Islet of Langerhans (tissue), 1 donor: Measurements from ENCODE around the gene SUV39H1.
"Not testable (repeated sequence)": the region's sequence is repeated elsewhere in the genome, so short reads cannot be mapped to it uniquely, and the experiment has no call there.

Experiments
- FAIRE-seq: peaks from one replicate; lab custom pipeline; 2011; peaks lifted over from hg19 to GRCh38; lab: Jason Lieb, UNC

SUV39H1 gene

GRCh38 chrX:48688531-48689150 is 7.9 kb upstream of the SUV39H1 start:
- no peak for FAIRE-seq

- no peak for FAIRE-seq
These were observed 7.2 kb upstream of the SUV39H1 start for GRCh38 chrX:48689208-48689920.

GRCh38 chrX:48691746-48692145 is 4.8 kb upstream of the SUV39H1 start:
- not testable (repeated sequence) for FAIRE-seq

DNA sequence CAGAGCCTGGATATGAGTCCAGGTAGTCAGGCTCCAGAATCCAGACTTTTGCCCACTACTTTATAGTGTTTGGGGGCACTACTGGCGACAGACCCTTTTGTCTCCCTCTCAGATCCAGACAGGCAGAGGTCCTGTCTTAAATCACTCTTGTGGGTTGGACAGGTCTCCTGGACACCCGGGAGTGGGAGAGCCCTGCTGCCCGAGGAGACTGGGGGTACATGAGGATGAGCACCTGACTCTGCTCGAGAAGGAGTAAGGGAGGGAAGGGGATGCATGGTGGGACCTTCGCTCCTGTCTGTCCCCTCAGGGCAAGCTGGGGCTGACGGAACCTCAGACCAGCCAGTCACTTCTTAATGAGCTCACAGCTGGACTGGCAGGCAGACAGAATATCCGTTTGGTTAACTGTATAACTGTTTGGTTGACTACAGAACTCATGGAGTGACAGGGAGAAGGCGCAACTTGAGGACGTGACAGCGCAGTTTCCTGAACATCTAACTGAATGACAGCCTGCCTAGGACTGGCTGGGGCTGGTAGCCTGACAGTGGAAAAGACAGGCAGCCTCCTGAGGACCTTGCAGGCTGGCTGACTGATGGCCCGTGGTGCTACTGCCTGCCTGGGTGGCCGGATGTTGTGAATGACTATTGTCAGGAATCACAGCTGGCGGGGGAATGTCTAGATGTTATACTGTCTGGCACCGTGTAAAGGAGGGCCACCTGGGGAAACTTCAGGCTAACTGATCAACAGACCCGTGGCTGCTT is 1.6 kb upstream of the SUV39H1 start:
- no peak for FAIRE-seq

GRCh38 chrX:48695534-48695896 is 1.0 kb upstream of the SUV39H1 start:
- FAIRE-seq, result peak; percentile 58

DNA sequence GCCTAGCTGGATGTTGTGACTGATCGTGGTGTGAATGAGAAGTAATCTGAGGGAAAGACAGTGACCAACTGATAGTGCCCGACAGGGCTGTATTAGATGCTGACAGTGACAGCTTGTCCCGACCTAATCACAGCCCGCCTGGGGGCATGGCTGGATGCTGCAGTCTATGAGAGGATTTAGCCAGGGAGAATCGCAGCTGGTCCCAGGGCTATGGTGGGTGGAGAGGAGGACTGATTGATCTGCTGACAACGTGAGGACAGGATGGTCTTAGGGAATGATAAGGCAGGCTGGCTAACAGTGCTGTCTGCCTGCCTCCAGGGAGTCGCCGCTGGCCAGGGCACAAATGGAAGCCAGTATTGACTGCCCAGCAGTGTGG is 621 bp upstream of the SUV39H1 start:
- FAIRE-seq, result no peak

DNA sequence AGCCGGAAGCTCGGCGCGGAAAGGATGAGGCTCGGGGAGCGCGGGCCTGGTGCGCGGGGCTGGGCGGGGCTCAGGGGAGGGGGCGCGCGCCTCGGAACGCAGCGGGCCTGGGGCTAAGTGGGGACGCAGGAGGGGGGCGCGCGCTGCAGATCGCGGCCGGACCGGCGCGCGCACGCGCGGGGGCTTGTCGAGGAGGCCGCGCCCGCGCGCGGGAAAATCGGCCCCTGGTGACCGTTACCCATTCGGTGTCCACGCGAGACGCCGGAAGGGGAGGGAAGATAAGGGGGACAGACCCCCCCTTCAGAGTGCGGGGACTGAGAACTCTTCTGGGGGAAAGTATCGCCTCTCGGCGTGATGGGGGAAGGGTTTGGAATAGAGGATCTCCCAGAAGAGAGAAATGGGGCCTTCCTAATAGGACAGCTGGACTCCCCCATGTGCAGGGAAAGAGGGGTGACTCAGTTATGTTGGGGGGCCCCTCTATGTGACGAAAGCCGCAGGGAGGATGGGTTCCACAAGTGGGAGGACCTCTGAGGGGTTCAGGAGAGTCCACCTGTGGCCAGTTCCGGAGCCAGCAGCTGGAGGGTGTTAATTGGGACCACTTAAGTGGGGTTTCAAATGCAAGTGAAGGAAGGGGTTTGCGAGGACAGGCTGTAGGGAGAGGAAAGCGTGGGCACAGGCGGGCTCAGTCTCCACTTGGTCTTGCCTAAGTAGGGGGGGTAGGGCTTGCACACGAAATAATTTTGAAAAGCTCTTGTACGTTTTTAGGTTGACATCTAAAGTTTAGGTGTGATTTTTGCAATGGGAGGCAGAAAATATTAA is 584 bp downstream of the SUV39H1 start:
- FAIRE-seq, result no peak

GRCh38 chrX:48698306-48698705 is 1.8 kb downstream of the SUV39H1 start:
- no peak for FAIRE-seq

- FAIRE-seq, result no peak
These were observed 3.7 kb downstream of the SUV39H1 start for GRCh38 chrX:48700246-48700645.

GRCh38 chrX:48700951-48701653 is 4.6 kb downstream of the SUV39H1 start:
- no peak for FAIRE-seq

GRCh38 chrX:48702032-48702431 is 5.5 kb downstream of the SUV39H1 start:
- no peak for FAIRE-seq

DNA sequence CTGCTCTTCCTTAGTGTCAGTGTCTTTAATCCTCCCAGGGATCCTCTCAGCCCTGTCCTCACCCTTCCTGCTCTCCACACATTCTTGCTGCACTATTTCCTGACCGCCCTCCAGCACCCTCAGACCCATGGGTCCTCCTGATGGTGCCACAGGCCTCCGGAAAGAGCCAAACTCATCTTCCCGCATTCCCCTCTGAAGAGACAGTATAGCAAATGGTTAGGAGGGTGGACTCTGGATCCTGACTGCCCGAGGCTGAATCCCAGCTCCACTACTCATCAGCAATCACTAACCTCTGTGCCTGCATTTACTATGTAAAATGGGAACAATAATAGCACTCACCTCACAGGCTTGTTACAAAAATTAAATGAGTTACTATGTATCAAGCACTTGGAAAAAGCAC is 6.2 kb downstream of the SUV39H1 start:
- FAIRE-seq, result no peak

GRCh38 chrX:48703228-48703627 is 6.7 kb downstream of the SUV39H1 start:
- no peak for FAIRE-seq

- FAIRE-seq, result no peak
These were observed 7.3 kb downstream of the SUV39H1 start for GRCh38 chrX:48703642-48704481.

DNA sequence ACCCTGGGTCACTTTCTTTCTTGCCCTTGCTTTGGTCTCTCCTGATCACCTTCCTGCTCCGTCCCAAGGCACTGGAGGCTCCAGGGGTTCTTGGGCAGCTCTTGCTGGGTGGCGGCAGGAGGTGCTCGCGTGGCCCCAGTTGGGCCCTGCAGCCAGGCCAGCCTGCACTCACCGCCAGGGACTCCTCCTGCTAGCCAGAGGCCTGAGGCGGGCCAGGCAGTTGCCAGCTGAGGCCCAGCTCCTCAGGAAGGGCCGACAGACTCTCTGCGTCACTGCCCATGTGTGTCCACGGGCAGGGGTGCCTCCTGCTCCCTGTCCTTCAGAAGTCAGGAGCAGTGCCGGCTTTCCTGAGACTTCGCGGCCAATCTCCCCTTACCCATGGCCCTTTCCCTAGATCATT is 9.3 kb downstream of the SUV39H1 start:
- no peak for FAIRE-seq

- no peak for FAIRE-seq
These were observed 13.1 kb downstream of the SUV39H1 start for GRCh38 chrX:48709522-48710112.

DNA sequence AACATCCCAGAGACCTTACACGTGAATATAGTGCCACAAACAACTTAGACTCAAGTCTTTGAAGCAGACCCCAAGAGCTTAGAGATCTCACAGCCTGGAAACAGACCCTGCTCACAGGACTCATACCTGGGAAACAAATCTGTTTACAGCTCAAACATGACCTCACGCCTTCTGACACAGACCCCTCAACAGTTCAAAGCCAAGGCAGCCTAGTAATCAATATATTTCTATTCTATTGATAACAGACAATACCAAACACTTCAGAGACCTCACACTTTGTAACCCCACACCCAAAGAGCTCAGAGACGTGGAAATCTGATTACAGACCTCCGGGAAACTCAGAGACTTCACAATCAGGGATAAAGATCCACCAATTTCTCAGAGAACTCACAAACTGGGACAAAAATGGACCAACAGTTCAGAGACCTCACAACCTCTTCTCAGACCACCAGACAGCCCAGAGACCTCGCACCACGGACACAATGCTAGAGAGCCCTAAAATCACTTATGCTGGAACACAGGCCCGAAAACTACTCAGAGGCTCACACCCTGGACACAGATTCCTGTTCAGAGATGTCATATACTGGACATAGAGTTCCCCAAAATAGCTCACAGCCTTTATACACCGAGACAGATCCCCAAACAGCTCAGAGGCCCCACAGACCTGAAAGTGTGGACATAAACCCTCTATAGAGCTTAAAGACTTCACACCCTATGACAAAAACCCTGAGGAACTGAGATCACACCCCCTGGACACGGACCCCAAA is 14.8 kb downstream of the SUV39H1 start:
- no peak for FAIRE-seq

DNA sequence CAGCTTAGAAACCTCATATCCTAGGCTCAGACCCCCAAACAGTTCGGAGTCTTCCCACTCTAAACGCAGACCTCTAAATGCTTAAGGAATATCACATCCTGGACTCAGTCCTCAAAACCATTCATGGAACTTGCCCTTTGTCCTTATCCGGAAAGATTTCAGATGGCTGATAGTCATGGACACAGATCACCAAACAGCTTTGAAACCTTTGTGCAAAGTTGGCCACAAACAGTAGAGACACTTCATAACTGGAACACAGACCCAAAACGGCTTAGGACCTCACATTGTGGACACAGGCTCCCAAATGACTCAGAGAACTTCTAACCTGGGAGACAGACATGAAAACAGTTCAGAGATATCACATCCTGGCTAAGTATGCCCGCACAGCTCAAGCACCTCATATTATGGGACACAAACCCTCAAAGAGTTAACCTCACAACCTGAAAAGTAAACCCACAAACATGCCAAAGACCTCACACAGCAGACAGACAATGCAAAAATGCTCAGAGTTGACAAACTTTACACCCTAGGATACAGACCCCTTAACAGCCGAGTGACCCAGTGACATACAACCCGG is 15.5 kb downstream of the SUV39H1 start:
- FAIRE-seq, result no peak

- no peak for FAIRE-seq
These were observed 17.3 kb downstream of the SUV39H1 start for GRCh38 chrX:48713847-48714246.

DNA sequence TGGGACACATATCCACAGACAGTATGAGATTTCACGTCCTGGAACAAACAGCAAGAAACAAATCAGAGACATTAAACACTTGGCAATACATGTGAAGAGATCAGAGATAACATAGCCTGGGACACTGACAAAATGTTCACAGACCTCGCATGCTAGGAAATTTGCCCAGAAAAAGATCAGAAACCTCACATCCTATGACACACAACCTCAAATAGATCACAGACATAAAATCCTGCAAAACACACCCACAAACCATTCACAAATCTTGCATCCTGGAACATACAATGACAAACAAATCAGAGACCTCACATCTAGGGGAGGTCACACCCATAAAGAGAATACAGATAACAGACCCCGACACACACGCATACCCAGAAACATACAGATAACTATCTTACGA is 18.0 kb downstream of the SUV39H1 start:
- FAIRE-seq, result no peak
